GM18907 (cell line): ENCODE measurements around the gene GEMIN5.

Experiments
- ATAC-seq: cut with Tn5 transposase; IDR thresholded peaks from one replicate; pipeline ENCODE4 v1.9.1; 2021; ENCODE audit warnings: mild to moderate bottlenecking, moderate library complexity; ENCODE audit not compliant: unreplicated experiment

GEMIN5 gene

DNA sequence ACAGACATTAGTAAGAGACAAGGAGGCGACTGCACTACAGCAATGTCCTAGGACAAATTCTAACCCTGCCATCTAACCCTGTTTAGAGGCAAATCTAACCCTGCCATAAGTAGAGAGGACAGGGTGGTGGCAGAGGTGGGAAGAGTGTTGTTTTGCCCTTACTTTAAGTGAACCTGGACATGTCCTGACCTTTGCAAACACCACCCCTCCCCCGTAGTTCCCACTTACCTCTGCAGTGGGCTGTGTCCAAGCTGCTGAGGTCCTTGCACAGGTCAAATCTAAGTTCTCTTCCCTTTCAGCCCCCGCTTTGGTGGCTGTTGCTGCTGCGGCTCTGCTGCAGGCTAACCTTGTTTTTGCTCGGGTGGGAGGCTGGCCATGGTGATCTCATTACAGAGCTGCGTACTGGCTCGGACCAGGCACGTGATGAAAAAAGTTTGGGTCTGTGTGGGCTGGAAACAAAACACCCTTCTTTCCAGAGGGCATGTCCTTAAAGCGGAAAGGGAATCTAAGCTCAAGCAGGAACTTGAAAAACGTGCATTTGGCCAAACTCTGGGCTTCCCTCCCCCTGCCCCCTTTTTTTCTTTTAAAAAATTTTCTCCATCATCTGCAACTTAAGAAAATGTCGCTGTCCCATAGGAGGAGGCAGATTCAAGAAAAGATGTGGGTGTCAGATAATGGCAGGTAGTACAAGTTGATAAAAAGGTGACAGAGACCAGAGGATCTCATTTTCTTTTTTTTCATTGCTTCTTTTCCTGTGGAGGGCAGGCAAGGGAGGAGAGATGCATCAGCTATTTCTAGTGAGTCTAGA lies 87.6 kb downstream of the GEMIN5 start, which contains the start of gene FAXDC2:
TSS of gene FAXDC2 (minus strand) at position 349 of the 808 bp plus-strand sequence. CDS start 12,425 bp downstream, outside the sequence.
- peak; percentile 51 for ATAC-seq

DNA sequence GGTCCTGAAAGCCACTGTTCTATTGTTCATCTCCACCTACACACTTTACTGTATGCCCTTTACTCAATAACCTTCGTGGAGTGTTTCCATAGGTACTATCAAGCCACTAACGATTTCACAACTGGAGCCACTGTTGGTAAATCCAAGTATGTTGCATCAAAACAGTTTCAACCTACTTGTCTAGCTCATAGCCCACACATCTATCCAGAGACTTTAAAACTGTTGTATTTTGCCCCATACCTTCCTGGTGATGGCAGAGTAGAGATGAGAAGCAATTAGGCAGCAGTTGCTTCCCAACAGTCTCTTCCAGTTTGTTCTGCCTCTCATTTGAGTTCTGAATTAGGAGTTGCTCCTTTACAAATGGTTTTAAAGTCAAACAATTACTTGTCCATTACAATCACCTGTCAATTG lies 88.2 kb downstream of the GEMIN5 start:
- no peak for ATAC-seq

DNA sequence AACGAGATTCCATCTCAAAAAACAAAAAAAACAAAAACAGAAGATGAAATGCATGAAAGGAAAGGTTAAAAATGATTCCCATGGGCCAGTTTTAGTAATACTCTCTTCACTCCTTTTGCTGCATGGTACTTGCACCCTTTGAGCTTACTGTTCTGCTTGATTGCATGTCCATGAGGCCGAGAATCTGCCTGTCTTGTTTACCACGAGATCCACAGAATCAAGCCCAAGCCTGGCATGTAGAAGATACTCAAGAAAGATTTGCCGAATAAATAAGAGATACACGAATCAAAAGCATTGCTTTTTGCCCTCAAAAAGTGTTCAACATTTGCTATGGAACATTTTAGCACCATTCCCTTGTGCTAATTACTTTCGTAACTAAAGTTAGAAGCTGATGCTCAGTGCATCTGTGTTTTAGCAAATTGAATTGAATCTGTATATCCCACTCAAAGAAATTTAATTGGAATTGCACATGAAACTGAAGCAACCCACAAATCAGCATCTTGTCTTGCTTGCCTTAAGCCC lies 88.7 kb downstream of the GEMIN5 start:
- no peak for ATAC-seq

DNA sequence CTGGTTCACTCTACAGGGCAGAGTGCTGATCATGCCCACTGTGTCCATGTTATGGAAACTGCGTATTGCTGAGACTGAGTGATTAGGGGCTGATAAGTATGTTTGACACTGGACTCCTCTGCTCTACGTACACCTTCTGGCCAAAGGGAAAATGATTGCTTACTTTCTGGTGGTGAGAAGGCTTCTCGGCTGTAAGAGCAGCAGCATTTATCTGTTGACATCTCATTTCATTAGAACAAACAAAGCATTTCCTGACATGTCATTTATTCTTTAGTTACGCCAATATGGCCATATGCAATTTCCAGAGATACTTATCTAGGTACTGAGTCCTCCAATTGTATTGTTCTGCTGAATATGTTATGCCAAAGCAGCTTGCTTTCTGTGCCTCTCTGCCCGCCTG lies 93.2 kb downstream of the GEMIN5 start:
- no peak for ATAC-seq

DNA sequence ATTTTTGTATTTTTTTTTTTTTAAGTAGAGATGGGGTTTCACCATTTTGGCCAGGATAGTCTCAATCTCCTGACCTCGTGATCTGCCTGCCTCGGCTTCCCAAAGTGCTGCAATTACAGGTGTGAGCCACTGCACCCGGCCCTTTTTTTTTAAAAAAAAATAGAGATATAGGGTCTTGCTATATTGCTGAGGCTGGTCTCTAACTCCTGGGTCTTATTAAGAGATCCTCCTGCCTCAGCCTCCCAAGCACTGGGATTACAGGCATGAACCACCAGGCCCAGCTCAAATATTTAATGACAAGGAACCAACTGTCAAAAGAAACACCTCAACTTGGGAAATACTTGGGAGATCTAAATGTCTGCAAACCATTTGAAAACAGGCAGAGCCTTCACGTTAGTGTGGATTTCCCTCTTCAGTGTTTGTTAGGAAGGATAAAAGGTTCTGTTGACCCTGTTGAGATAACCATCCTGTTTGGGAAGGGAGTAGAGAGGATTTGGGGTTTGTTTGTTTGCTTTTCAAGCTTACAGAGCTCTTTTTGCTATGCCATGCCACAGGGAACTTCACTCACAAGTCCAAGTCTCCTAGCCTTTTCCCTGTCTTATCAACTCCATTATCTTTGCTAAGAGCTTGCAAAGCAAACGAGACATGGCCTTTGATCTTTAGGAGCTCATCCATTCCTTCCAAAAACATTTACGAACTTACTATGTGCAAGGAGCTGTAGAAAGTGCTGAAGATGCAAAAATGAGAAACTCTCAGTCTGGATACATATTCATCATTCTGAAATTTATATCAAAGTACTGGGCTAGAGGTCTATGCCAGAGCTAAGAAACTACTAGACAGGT lies 95.1 kb downstream of the GEMIN5 start:
- ATAC-seq = no peak

DNA sequence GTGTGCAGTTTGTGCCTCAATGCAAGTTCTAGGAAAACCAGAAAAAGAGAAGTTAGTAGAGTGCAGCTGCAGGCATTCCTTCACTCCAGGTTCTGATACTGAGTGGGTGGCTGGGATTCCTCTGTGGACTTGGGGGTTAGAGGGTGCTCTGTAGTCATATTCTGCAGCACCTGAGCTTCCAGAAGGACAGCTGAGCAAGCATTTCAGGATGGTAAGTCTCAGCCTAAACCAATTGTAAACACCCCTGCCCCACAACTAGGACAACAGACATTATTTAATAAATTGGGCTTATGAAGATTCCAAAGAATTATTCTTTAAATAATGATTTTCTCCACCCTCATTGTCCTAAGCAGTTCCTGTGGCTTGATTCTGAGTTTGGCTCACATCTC lies 96.7 kb downstream of the GEMIN5 start:
- no peak for ATAC-seq

DNA sequence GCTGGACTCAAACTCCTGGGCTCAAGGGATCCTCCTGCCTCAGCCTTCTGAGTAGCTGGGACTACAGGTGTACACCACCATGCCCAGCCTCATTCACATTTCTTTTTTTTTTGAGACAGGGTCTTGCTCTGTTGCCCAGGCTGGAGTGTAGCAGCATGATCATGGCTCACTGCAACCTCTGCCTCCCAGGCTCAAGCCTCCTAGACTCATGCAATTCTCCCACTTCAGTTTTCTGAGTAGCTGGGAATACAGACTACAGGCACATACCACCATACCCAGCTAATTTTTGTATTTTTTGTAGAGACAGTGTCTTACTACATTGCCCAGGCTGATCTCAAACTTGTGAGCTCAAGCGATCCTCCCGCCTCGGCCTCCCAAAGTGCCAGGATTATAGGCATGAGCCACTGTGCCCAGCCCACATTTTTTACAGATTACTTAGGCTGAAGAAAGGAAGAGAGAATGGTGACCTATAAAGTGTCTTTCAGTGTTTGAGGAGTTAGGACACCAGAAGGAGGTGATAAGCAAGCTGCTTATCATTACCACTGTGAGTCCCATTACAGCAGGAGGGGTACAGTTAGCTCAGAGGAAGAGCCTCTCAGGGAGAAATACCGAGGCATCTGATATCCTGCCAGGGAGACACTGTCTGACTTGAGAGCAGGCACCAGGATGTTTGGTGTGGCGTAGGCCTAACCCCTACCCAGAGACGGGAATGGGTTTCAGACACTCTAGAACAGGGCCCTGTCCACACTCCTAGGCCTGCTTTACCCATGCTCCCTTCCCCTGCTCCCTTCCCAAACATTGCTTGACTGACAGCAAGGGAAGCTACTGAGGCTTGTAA lies 97.4 kb downstream of the GEMIN5 start:
- ATAC-seq = no peak
